Measurements from ENCODE around the gene PHLDA3. TPM values are rescaled to one million over a fixed set of nuclear protein-coding genes. Genes with fewer than 3 reads are reported as not detected.
A peak's percentile ranks its signal among the peaks of the same experiment; 100 is the strongest.

PHLDA3 gene
- total RNA-seq, 1 donor from 2014 or later, result 25.0 TPM

- H3K27me3 Mint-ChIP-seq (ENCODE audit: unreplicated experiment), result peaks cover 9% of the 10 kb centered on the region
- H3K27ac Mint-ChIP-seq (ENCODE audit: unreplicated experiment), result no peak overlapping the region
- H3K4me1 Mint-ChIP-seq (ENCODE audit: unreplicated experiment), result peaks cover 47% of the 10 kb centered on the region
- H3K4me3 Mint-ChIP-seq (ENCODE audit: unreplicated experiment), result no peak overlapping the region
- H3K9me3 Mint-ChIP-seq (ENCODE audit: unreplicated experiment), result no peaks in the 10 kb centered on the region
- no peaks in the 10 kb centered on the region for H3K36me3 Mint-ChIP-seq (ENCODE audit: low read depth, unreplicated experiment)
- DNase-seq (ENCODE audit: low spot score), result no peak
- TF ChIP-seq CTCF (IDR thresholded peaks at IDR 0.05; ENCODE audit: unreplicated experiment), result no peak
Observed at GRCh38 chr1:201511396-201511940, 42.5 kb upstream of the PHLDA3 start.

DNA sequence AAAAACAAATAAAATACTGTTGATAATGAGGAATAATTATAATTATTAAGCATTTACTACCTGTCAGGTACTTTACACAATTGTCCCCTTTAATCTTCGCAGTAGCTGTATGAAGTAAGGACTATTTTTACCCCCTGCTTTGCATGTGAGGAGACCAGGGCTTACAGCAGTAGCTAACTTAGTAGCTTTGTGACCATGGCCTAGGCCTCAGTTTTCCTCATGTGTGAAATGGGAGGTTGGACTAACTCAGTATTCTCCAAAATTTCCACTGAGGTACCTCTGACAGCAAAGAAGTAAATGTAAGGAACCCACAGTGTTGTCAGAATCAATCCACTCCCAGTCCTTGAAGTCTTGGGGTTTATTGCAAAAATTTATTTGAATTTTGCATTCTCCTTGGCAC, 41.7 kb upstream of the PHLDA3 start:
- Mint-ChIP-seq H3K4me1 (ENCODE audit: unreplicated experiment) (peaks cover 50% of the 10 kb centered on the region), H3K36me3 (ENCODE audit: low read depth, unreplicated experiment) (no peaks in the 10 kb centered on the region), H3K4me3 (ENCODE audit: unreplicated experiment) (no peak overlapping the region), H3K27ac (ENCODE audit: unreplicated experiment) (no peak overlapping the region), H3K9me3 (ENCODE audit: unreplicated experiment) (no peaks in the 10 kb centered on the region), H3K27me3 (ENCODE audit: unreplicated experiment) (peaks cover 11% of the 10 kb centered on the region)
- no peak for DNase-seq (ENCODE audit: low spot score)
- TF ChIP-seq CTCF (IDR thresholded peaks at IDR 0.05; ENCODE audit: unreplicated experiment), result no peak

DNA sequence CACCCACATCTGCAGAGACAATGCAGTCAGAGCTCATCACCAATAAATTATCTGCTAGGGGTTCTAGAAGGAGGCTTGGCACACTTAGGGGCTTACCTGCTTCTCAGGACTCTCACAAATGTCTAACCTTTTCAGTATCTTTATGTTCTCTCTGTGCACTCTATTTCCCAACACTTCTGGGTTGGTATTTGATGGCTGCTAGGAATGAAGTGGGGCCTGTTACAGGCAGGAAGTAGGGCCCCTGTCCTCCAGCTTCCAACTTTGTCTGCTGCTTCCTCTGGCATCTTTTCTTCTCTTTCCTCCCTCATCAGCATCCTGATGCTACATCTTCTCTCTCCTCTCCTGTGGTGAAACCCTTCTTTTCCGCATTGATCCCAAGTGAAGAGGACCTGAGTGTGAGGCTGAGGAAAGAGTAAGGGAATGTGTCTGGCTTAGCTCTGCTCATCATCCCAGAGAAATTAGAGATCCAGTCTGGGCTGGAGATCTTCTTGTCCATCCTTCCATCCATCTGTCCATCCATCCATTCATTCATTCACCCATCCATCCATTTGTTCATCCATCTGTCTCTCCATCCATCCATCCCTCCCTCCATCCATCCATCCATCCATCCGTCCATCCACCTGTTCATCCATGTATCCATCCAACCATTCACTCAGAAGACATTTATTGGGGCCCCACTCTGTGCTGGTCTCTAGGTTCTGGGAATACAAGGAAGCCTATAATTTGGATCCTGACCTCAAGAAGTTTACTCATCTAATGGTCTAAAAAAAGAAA, 40.8 kb upstream of the PHLDA3 start:
- Mint-ChIP-seq H3K4me3 (ENCODE audit: unreplicated experiment) (peak overlapping the region; percentile 4), H3K27ac (ENCODE audit: unreplicated experiment) (no peak overlapping the region), H3K9me3 (ENCODE audit: unreplicated experiment) (no peaks in the 10 kb centered on the region), H3K27me3 (ENCODE audit: unreplicated experiment) (peaks cover 15% of the 10 kb centered on the region), H3K36me3 (ENCODE audit: low read depth, unreplicated experiment) (no peaks in the 10 kb centered on the region), H3K4me1 (ENCODE audit: unreplicated experiment) (peaks cover 58% of the 10 kb centered on the region)
- no peak for TF ChIP-seq CTCF (IDR thresholded peaks at IDR 0.05; ENCODE audit: unreplicated experiment)
- DNase-seq (ENCODE audit: low spot score), result no peak

- Mint-ChIP-seq H3K36me3 (ENCODE audit: low read depth, unreplicated experiment) (no peaks in the 10 kb centered on the region), H3K27ac (ENCODE audit: unreplicated experiment) (no peak overlapping the region), H3K9me3 (ENCODE audit: unreplicated experiment) (no peaks in the 10 kb centered on the region), H3K4me3 (ENCODE audit: unreplicated experiment) (no peak overlapping the region), H3K27me3 (ENCODE audit: unreplicated experiment) (peaks cover 15% of the 10 kb centered on the region), H3K4me1 (ENCODE audit: unreplicated experiment) (peaks cover 68% of the 10 kb centered on the region)
- no peak for DNase-seq (ENCODE audit: low spot score)
- TF ChIP-seq CTCF (IDR thresholded peaks at IDR 0.05; ENCODE audit: unreplicated experiment), result no peak
Observed at GRCh38 chr1:201508809-201509208, 39.8 kb upstream of the PHLDA3 start.

- H3K27ac Mint-ChIP-seq (ENCODE audit: unreplicated experiment), result no peak overlapping the region
- H3K36me3 Mint-ChIP-seq (ENCODE audit: low read depth, unreplicated experiment), result no peaks in the 10 kb centered on the region
- peaks cover 15% of the 10 kb centered on the region for H3K27me3 Mint-ChIP-seq (ENCODE audit: unreplicated experiment)
- peaks cover 69% of the 10 kb centered on the region for H3K4me1 Mint-ChIP-seq (ENCODE audit: unreplicated experiment)
- no peaks in the 10 kb centered on the region for H3K9me3 Mint-ChIP-seq (ENCODE audit: unreplicated experiment)
- DNase-seq (ENCODE audit: low spot score), result no peak
- H3K4me3 Mint-ChIP-seq (ENCODE audit: unreplicated experiment), result peak overlapping the region; percentile 79
- TF ChIP-seq CTCF (IDR thresholded peaks at IDR 0.05; ENCODE audit: unreplicated experiment), result no peak
Observed at GRCh38 chr1:201507360-201507675, 38.3 kb upstream of the PHLDA3 start.

All from endothelial cell (in vitro differentiated cells).